Liver (tissue), 3 donors: ENCODE measurements around the gene ZNF827.

Source experiments
- EGR1 ChIP-seq, 2 donors: IDR thresholded peaks; 2 replicates each; pipeline ENCODE4 v1.6.1; 2016 to 2018; ENCODE audit warnings: antibody characterized with exemption in 2 of 2, low read depth in 2 of 2
- FOXA1 ChIP-seq: IDR thresholded peaks from 2 replicates; pipeline ENCODE4 v1.6.1; 2016; ENCODE audit warnings: antibody characterized with exemption
- FOXA2 ChIP-seq: IDR thresholded peaks from 2 replicates; pipeline ENCODE4 v1.6.1; 2016; ENCODE audit warnings: antibody characterized with exemption
- HNF4A ChIP-seq, 2 donors: conservative IDR thresholded peaks; 2 replicates each; pipeline ENCODE4 v1.6.1; 2016; ENCODE audit warnings: antibody characterized with exemption in 2 of 2, mild to moderate bottlenecking in 2 of 2
- HNF4G ChIP-seq: IDR thresholded peaks from 2 replicates; pipeline ENCODE4 v1.6.1; 2016; ENCODE audit warnings: antibody characterized with exemption
- SP1 ChIP-seq: IDR thresholded peaks from 2 replicates; pipeline ENCODE4 v1.6.1; 2018; ENCODE audit warnings: antibody characterized with exemption, mild to moderate bottlenecking
- TAF1 ChIP-seq: conservative IDR thresholded peaks from 2 replicates; pipeline ENCODE4 v1.6.1; 2016; ENCODE audit warnings: antibody characterized with exemption, mild to moderate bottlenecking
- YY1 ChIP-seq: IDR thresholded peaks from 2 replicates; pipeline ENCODE4 v1.6.1; 2016; ENCODE audit warnings: antibody characterized with exemption, mild to moderate bottlenecking
- TF ChIP-seq, protein P1 (sequence below): IDR thresholded peaks from 2 replicates; pipeline ENCODE4 v1.6.1; 2016; ENCODE audit warnings: antibody characterized with exemption, mild to moderate bottlenecking
- TF ChIP-seq, protein P2 (sequence below): fragments of 150-350 bp; IDR thresholded peaks from 2 replicates; pipeline ENCODE4 v1.5.1; 2017; ENCODE audit warnings: improper control_type of control experiment, low read depth, low read length; ENCODE audit not compliant: missing input control
- TF ChIP-seq, protein P3 (sequence below): IDR thresholded peaks from 2 replicates; pipeline ENCODE4 v1.6.1; 2016; ENCODE audit warnings: antibody characterized with exemption
- TF ChIP-seq, protein P4 (sequence below): IDR thresholded peaks from 2 replicates; pipeline ENCODE4 v1.6.1; 2016; ENCODE audit warnings: antibody characterized with exemption
- TF ChIP-seq, protein P5 (sequence below): IDR thresholded peaks from 2 replicates; pipeline ENCODE4 v1.6.1; 2016; ENCODE audit warnings: antibody characterized with exemption
- donor health status: healthy.
- donor health status: healthy.

DNA sequence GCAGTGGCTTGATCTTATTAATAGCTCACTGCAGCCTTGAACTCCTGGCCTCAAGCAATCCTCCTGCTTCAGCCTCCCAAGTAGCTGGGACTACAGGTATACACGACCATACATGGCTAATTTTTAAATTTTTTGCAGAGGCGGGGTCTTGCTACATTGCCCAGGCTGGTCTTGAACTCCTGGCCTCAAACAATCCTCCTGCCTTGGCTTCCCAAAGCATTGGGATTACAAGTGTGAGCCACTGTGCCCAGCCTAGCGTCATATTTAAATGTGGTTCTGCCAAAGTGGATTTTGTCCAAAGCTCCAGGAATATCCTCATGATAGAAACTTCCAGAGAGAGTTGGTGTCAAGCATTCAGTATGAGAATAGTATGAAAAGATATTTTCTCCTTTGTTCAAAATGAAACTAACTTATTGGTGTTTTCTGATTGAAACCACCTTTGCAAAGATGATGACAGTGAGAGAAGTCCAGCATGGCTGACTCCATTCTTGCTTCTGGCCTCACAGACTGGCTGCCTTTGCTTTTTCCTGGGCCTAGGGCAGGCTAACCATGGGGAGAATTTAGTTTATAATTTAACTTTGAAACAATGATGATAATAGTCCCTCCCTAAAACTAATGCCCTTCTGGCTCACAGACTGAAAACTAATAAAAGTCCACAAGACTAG lies 129.6 kb downstream of the ZNF827 start:
- TF ChIP-seq, protein P1, sequence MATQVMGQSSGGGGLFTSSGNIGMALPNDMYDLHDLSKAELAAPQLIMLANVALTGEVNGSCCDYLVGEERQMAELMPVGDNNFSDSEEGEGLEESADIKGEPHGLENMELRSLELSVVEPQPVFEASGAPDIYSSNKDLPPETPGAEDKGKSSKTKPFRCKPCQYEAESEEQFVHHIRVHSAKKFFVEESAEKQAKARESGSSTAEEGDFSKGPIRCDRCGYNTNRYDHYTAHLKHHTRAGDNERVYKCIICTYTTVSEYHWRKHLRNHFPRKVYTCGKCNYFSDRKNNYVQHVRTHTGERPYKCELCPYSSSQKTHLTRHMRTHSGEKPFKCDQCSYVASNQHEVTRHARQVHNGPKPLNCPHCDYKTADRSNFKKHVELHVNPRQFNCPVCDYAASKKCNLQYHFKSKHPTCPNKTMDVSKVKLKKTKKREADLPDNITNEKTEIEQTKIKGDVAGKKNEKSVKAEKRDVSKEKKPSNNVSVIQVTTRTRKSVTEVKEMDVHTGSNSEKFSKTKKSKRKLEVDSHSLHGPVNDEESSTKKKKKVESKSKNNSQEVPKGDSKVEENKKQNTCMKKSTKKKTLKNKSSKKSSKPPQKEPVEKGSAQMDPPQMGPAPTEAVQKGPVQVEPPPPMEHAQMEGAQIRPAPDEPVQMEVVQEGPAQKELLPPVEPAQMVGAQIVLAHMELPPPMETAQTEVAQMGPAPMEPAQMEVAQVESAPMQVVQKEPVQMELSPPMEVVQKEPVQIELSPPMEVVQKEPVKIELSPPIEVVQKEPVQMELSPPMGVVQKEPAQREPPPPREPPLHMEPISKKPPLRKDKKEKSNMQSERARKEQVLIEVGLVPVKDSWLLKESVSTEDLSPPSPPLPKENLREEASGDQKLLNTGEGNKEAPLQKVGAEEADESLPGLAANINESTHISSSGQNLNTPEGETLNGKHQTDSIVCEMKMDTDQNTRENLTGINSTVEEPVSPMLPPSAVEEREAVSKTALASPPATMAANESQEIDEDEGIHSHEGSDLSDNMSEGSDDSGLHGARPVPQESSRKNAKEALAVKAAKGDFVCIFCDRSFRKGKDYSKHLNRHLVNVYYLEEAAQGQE: no peak
- TF ChIP-seq, protein P2, sequence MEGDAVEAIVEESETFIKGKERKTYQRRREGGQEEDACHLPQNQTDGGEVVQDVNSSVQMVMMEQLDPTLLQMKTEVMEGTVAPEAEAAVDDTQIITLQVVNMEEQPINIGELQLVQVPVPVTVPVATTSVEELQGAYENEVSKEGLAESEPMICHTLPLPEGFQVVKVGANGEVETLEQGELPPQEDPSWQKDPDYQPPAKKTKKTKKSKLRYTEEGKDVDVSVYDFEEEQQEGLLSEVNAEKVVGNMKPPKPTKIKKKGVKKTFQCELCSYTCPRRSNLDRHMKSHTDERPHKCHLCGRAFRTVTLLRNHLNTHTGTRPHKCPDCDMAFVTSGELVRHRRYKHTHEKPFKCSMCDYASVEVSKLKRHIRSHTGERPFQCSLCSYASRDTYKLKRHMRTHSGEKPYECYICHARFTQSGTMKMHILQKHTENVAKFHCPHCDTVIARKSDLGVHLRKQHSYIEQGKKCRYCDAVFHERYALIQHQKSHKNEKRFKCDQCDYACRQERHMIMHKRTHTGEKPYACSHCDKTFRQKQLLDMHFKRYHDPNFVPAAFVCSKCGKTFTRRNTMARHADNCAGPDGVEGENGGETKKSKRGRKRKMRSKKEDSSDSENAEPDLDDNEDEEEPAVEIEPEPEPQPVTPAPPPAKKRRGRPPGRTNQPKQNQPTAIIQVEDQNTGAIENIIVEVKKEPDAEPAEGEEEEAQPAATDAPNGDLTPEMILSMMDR: no peak
- TF ChIP-seq, protein P3, sequence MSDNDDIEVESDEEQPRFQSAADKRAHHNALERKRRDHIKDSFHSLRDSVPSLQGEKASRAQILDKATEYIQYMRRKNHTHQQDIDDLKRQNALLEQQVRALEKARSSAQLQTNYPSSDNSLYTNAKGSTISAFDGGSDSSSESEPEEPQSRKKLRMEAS: no peak
- TF ChIP-seq, protein P4, sequence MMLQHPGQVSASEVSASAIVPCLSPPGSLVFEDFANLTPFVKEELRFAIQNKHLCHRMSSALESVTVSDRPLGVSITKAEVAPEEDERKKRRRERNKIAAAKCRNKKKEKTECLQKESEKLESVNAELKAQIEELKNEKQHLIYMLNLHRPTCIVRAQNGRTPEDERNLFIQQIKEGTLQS: no peak
- TF ChIP-seq EGR1 (IDR thresholded peaks at IDR 0.05; ENCODE audit: low read depth in 2 of 2) (no peak), TAF1 (no peak), FOXA2 (no peak), YY1 (no peak), HNF4A (conservative IDR thresholded peaks at IDR 0.05) (no peak), SP1 (no peak), FOXA1 (no peak), HNF4G (no peak)
- TF ChIP-seq, protein P5, sequence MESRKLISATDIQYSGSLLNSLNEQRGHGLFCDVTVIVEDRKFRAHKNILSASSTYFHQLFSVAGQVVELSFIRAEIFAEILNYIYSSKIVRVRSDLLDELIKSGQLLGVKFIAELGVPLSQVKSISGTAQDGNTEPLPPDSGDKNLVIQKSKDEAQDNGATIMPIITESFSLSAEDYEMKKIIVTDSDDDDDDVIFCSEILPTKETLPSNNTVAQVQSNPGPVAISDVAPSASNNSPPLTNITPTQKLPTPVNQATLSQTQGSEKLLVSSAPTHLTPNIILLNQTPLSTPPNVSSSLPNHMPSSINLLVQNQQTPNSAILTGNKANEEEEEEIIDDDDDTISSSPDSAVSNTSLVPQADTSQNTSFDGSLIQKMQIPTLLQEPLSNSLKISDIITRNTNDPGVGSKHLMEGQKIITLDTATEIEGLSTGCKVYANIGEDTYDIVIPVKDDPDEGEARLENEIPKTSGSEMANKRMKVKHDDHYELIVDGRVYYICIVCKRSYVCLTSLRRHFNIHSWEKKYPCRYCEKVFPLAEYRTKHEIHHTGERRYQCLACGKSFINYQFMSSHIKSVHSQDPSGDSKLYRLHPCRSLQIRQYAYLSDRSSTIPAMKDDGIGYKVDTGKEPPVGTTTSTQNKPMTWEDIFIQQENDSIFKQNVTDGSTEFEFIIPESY: no peak
